ENCODE data around the gene PTBP3. TPM values are rescaled to one million over a fixed set of nuclear protein-coding genes. Genes with fewer than 3 reads are reported as not detected.
A peak's percentile ranks its signal among the peaks of the same experiment; 100 is the strongest.

PTBP3 gene
- total and polyA plus RNA-seq, 2 donors: 26.7 to 32.8 TPM

GRCh38 chr9:112234779-112235178 is 98.6 kb downstream of the PTBP3 start:
- Histone ChIP-seq H3K36me3 (ENCODE audit: control insufficient read depth in 2 of 2, insufficient read depth in 2 of 2, low read length in 1 of 2) (peaks cover 3 to 10% of the 10 kb centered on the region in 2 donors), H3K4me1 (ENCODE audit: control insufficient read depth in 2 of 2, insufficient read depth in 2 of 2, low read length in 2 of 2) (no peaks in the 10 kb centered on the region), H3K4me3 (ENCODE audit: low read length in 2 of 2) (no peak overlapping the region), H3K27me3 (ENCODE audit: control insufficient read depth in 2 of 2, insufficient read depth in 1 of 2, low read length in 1 of 2) (no peaks in the 10 kb centered on the region), H3K27ac (ENCODE audit: low read depth in 1 of 2, low read length in 1 of 2) (no peak overlapping the region), H3K9me3 (ENCODE audit: control insufficient read depth in 2 of 2, insufficient read depth in 1 of 2, low read length in 1 of 2) (no peaks in the 10 kb centered on the region)
- no peak for DNase-seq (ENCODE audit: low read depth in 6 of 9, low spot score in 9 of 9)
- WGBS: 73% methylated on average over 4 of the region's 4 CpGs

- no peak overlapping the region for H3K4me3 ChIP-seq (ENCODE audit: low read length in 2 of 2)
- no peak overlapping the region for H3K27ac ChIP-seq (ENCODE audit: low read depth in 1 of 2, low read length in 1 of 2)
- H3K4me1 ChIP-seq (ENCODE audit: control insufficient read depth in 2 of 2, insufficient read depth in 2 of 2, low read length in 2 of 2): no peaks in the 10 kb centered on the region
- no peaks in the 10 kb centered on the region for H3K9me3 ChIP-seq (ENCODE audit: control insufficient read depth in 2 of 2, insufficient read depth in 1 of 2, low read length in 1 of 2)
- no peaks in the 10 kb centered on the region for H3K27me3 ChIP-seq (ENCODE audit: control insufficient read depth in 2 of 2, insufficient read depth in 1 of 2, low read length in 1 of 2)
- H3K36me3 ChIP-seq (ENCODE audit: control insufficient read depth in 2 of 2, insufficient read depth in 2 of 2, low read length in 1 of 2): peaks cover 3 to 11% of the 10 kb centered on the region in 2 donors
- WGBS: 93% methylated on average over 1 of the region's 1 CpG
- no peak for DNase-seq (ENCODE audit: low read depth in 6 of 9, low spot score in 9 of 9)
Observed at GRCh38 chr9:112233769-112234168, 99.7 kb downstream of the PTBP3 start.

DNA sequence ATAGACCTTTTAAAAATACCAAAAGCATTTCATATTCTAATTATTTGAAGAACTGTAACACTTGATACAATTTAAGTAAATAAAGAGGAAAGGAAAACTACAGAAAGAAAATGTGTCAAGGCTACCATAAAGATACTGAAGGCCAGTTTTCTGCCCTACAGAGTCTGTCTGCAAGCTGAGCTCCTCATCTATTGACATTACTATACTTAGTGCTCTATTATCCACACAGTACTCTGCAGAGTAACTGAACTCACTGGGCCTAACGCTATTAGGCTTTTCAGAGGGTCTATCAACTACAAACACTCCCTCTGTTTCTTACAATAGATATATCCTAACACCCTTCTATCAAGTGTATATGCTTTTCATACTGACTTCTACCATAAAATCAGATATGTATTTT is 101.2 kb downstream of the PTBP3 start:
- Histone ChIP-seq H3K9me3 (ENCODE audit: control insufficient read depth in 2 of 2, insufficient read depth in 1 of 2, low read length in 1 of 2) (no peaks in the 10 kb centered on the region), H3K27ac (ENCODE audit: low read depth in 1 of 2, low read length in 1 of 2) (no peak overlapping the region), H3K4me3 (ENCODE audit: low read length in 2 of 2) (no peak overlapping the region), H3K36me3 (ENCODE audit: control insufficient read depth in 2 of 2, insufficient read depth in 2 of 2, low read length in 1 of 2) (peaks cover 5 to 17% of the 10 kb centered on the region in 2 donors), H3K4me1 (ENCODE audit: control insufficient read depth in 2 of 2, insufficient read depth in 2 of 2, low read length in 2 of 2) (no peaks in the 10 kb centered on the region), H3K27me3 (ENCODE audit: control insufficient read depth in 2 of 2, insufficient read depth in 1 of 2, low read length in 1 of 2) (no peaks in the 10 kb centered on the region)
- no peak for DNase-seq (ENCODE audit: low read depth in 6 of 9, low spot score in 9 of 9)
- WGBS: 97% methylated on average over 1 of the region's 1 CpG

GRCh38 chr9:112226091-112226490 is 107.3 kb downstream of the PTBP3 start:
- no peak for DNase-seq (ENCODE audit: low read depth in 6 of 9, low spot score in 9 of 9)
- Histone ChIP-seq H3K4me1 (ENCODE audit: control insufficient read depth in 2 of 2, insufficient read depth in 2 of 2, low read length in 2 of 2) (no peaks in the 10 kb centered on the region), H3K9me3 (ENCODE audit: control insufficient read depth in 2 of 2, insufficient read depth in 1 of 2, low read length in 1 of 2) (no peaks in the 10 kb centered on the region), H3K27ac (ENCODE audit: low read depth in 1 of 2, low read length in 1 of 2) (no peak overlapping the region), H3K27me3 (ENCODE audit: control insufficient read depth in 2 of 2, insufficient read depth in 1 of 2, low read length in 1 of 2) (no peaks in the 10 kb centered on the region), H3K36me3 (ENCODE audit: control insufficient read depth in 2 of 2, insufficient read depth in 2 of 2, low read length in 1 of 2) (peaks cover 19 to 54% of the 10 kb centered on the region in 2 donors), H3K4me3 (ENCODE audit: low read length in 2 of 2) (no peak overlapping the region)
- 95% methylated on average over 3 of the region's 3 CpGs for WGBS

GRCh38 chr9:112224401-112225289 is 108.8 kb downstream of the PTBP3 start:
- H3K27ac ChIP-seq (ENCODE audit: low read depth in 1 of 2, low read length in 1 of 2): no peak overlapping the region
- H3K9me3 ChIP-seq (ENCODE audit: control insufficient read depth in 2 of 2, insufficient read depth in 1 of 2, low read length in 1 of 2): no peaks in the 10 kb centered on the region
- no peaks in the 10 kb centered on the region for H3K27me3 ChIP-seq (ENCODE audit: control insufficient read depth in 2 of 2, insufficient read depth in 1 of 2, low read length in 1 of 2)
- no peak overlapping the region for H3K4me3 ChIP-seq (ENCODE audit: low read length in 2 of 2)
- H3K36me3 ChIP-seq (ENCODE audit: control insufficient read depth in 2 of 2, insufficient read depth in 2 of 2, low read length in 1 of 2): peaks cover 19 to 54% of the 10 kb centered on the region in 2 donors
- no peaks in the 10 kb centered on the region for H3K4me1 ChIP-seq (ENCODE audit: control insufficient read depth in 2 of 2, insufficient read depth in 2 of 2, low read length in 2 of 2)
- WGBS: 97% methylated on average over 4 of the region's 4 CpGs
- DNase-seq (ENCODE audit: low read depth in 6 of 9, low spot score in 9 of 9): no peak

DNA sequence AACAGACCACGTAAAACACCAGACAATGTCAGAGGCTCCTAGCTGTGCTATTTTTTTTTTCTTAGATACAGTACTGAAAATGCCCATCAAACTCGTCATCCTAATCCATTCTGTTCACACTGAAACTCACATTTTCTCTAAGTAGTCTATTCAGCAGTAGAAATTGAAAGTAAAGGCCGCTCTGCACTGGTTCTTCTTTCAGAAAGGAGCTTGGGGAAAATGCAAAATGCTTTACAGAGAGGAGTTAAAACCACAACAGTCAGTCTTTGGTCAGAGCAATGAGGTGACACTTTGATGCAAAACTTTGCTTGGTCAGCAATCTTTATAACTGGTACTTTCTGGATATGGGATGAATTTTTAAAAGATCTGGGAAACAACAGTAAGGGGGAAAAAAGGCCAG is 114.5 kb downstream of the PTBP3 start:
- H3K4me1 ChIP-seq (ENCODE audit: control insufficient read depth in 2 of 2, insufficient read depth in 2 of 2, low read length in 2 of 2): no peaks in the 10 kb centered on the region
- WGBS: 32% methylated on average over 3 of the region's 3 CpGs
- H3K36me3 ChIP-seq (ENCODE audit: control insufficient read depth in 2 of 2, insufficient read depth in 2 of 2, low read length in 1 of 2): peaks cover 8 to 30% of the 10 kb centered on the region in 2 donors
- no peak overlapping the region for H3K4me3 ChIP-seq (ENCODE audit: low read length in 2 of 2)
- H3K9me3 ChIP-seq (ENCODE audit: control insufficient read depth in 2 of 2, insufficient read depth in 1 of 2, low read length in 1 of 2): no peaks in the 10 kb centered on the region
- H3K27ac ChIP-seq (ENCODE audit: low read depth in 1 of 2, low read length in 1 of 2): no peak overlapping the region
- peak in 5 of 9 donors; percentile 5 to 46 (median 14) for DNase-seq (ENCODE audit: low read depth in 6 of 9, low spot score in 9 of 9)
- no peaks in the 10 kb centered on the region for H3K27me3 ChIP-seq (ENCODE audit: control insufficient read depth in 2 of 2, insufficient read depth in 1 of 2, low read length in 1 of 2)

DNA sequence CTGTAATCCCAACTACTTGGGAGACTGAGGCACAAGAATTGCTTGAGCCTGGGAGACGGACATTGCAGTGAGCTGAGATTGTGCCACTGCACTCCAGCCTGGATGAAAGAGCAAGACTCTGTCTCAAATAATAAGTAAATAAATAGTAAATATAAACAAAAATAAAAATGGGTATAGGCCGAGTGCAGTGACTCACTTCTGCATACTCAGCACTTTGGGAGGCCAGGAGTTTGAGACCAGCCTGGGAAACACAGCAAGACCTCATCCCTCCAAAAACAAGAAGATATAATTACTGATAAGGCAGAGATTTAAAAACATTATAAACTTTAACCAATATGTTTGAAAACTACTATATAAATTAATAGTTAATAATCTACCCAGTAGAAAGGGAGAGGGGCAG is 120.5 kb downstream of the PTBP3 start:
- DNase-seq (ENCODE audit: low read depth in 6 of 9, low spot score in 9 of 9): no peak
- Histone ChIP-seq H3K27me3 (ENCODE audit: control insufficient read depth in 2 of 2, insufficient read depth in 1 of 2, low read length in 1 of 2) (no peaks in the 10 kb centered on the region), H3K4me1 (ENCODE audit: control insufficient read depth in 2 of 2, insufficient read depth in 2 of 2, low read length in 2 of 2) (no peaks in the 10 kb centered on the region), H3K36me3 (ENCODE audit: control insufficient read depth in 2 of 2, insufficient read depth in 2 of 2, low read length in 1 of 2) (peaks cover 29 to 45% of the 10 kb centered on the region in 2 donors), H3K4me3 (ENCODE audit: low read length in 2 of 2) (no peak overlapping the region), H3K9me3 (ENCODE audit: control insufficient read depth in 2 of 2, insufficient read depth in 1 of 2, low read length in 1 of 2) (peaks cover 0 to 7% of the 10 kb centered on the region in 2 donors), H3K27ac (ENCODE audit: low read depth in 1 of 2, low read length in 1 of 2) (no peak overlapping the region)
- 98% methylated on average over 2 of the region's 2 CpGs for WGBS

GRCh38 chr9:112207451-112207850 is 126.0 kb downstream of the PTBP3 start:
- no peaks in the 10 kb centered on the region for H3K27me3 ChIP-seq (ENCODE audit: control insufficient read depth in 2 of 2, insufficient read depth in 1 of 2, low read length in 1 of 2)
- no peak overlapping the region for H3K27ac ChIP-seq (ENCODE audit: low read depth in 1 of 2, low read length in 1 of 2)
- peaks cover 0 to 7% of the 10 kb centered on the region in 2 donors for H3K9me3 ChIP-seq (ENCODE audit: control insufficient read depth in 2 of 2, insufficient read depth in 1 of 2, low read length in 1 of 2)
- no peak overlapping the region for H3K4me3 ChIP-seq (ENCODE audit: low read length in 2 of 2)
- 97% methylated on average over 1 of the region's 1 CpG for WGBS
- H3K4me1 ChIP-seq (ENCODE audit: control insufficient read depth in 2 of 2, insufficient read depth in 2 of 2, low read length in 2 of 2): no peaks in the 10 kb centered on the region
- H3K36me3 ChIP-seq (ENCODE audit: control insufficient read depth in 2 of 2, insufficient read depth in 2 of 2, low read length in 1 of 2): peaks cover 24 to 35% of the 10 kb centered on the region in 2 donors
- DNase-seq (ENCODE audit: low read depth in 6 of 9, low spot score in 9 of 9): no peak

- 92% methylated on average over 2 of the region's 2 CpGs for WGBS
- H3K4me3 ChIP-seq (ENCODE audit: low read length in 2 of 2): no peak overlapping the region
- no peaks in the 10 kb centered on the region for H3K27me3 ChIP-seq (ENCODE audit: control insufficient read depth in 2 of 2, insufficient read depth in 1 of 2, low read length in 1 of 2)
Observed at GRCh38 chr9:112203536-112203935, 129.9 kb downstream of the PTBP3 start.

More at GRCh38 chr9:112203536-112203935, 129.9 kb downstream of the PTBP3 start:
- H3K9me3 ChIP-seq (ENCODE audit: control insufficient read depth in 2 of 2, insufficient read depth in 1 of 2, low read length in 1 of 2): no peaks in the 10 kb centered on the region
- peaks cover 1 to 5% of the 10 kb centered on the region in 2 donors for H3K36me3 ChIP-seq (ENCODE audit: control insufficient read depth in 2 of 2, insufficient read depth in 2 of 2, low read length in 1 of 2)
- H3K27ac ChIP-seq (ENCODE audit: low read depth in 1 of 2, low read length in 1 of 2): no peak overlapping the region
- no peak for DNase-seq (ENCODE audit: low read depth in 6 of 9, low spot score in 9 of 9)
- H3K4me1 ChIP-seq (ENCODE audit: control insufficient read depth in 2 of 2, insufficient read depth in 2 of 2, low read length in 2 of 2): no peaks in the 10 kb centered on the region
